22Rv1 (cell line): ENCODE results near the gene SLC6A19.

ENCODE experiments used
- CTCF ChIP-seq: fragments of 450-650 bp; IDR thresholded peaks from 2 replicates; pipeline ENCODE4 v1.5.1; 2017; ENCODE audit warnings: mild to moderate bottlenecking
- ZFX ChIP-seq: fragments of 450-650 bp; IDR thresholded peaks from 2 replicates; pipeline ENCODE4 v1.6.1; 2017; ENCODE audit warnings: antibody characterized with exemption, borderline replicate concordance

- TF ChIP-seq CTCF (no peak), ZFX (no peak)
These were observed 7.0 kb upstream of the SLC6A19 start for GRCh38 chr5:1194378-1194777.
